DND-41 (cell line): ENCODE results near the gene TOM1L1.

Experiments
- CTCF ChIP-seq: IDR thresholded peaks from 2 replicates; pipeline ENCODE4 v1.5.1; 2012; ENCODE audit warnings: borderline replicate concordance, low read length, moderate library complexity, mild to moderate bottlenecking; ENCODE audit not compliant: poor library complexity, severe bottlenecking; ENCODE audit errors: extremely low read depth
- EZH2 ChIP-seq: IDR thresholded peaks from 3 replicates; pipeline ENCODE4 v1.6.1; 2012; ENCODE audit warnings: borderline replicate concordance, low read depth, mild to moderate bottlenecking, moderate library complexity, low read length, inconsistent platforms; ENCODE audit not compliant: severe bottlenecking

GRCh38 chr17:55004484-55004883 lies 103.8 kb downstream of the TOM1L1 start:
- TF ChIP-seq CTCF (no peak), EZH2 (no peak)
